HCT116 (cell line): ENCODE results near the gene KCNJ1. TPM values are rescaled to one million over a fixed set of nuclear protein-coding genes. Genes with fewer than 3 reads are reported as not detected.

Experiments
- ATAC-seq: fragments of 200-7000 bp; cut with Tn5 transposase; 2 replicates; pipeline ENCODE4 v1.9.1; 2020; ENCODE audit warnings: mild to moderate bottlenecking, moderate library complexity
- BruUV-seq: library from RNA; stranded (reverse); fragments of 400-500 nt; replicated peaks from 2 replicates; lab custom pipeline; 2021; lab: Mats Ljungman, UMichigan
- CTCF ChIA-PET: fragments of 300-600 bp; sonication (Branson Sonifier 250); formaldehyde crosslinking; loops from one replicate; lab custom pipeline; 2021; ENCODE audit warnings: antibody characterized with exemption; lab: Charles Lee
- POLR2A ChIA-PET: fragments of 300-600, 350-600 bp; sonication (Branson Sonifier 250); formaldehyde crosslinking; loops from one replicate; lab custom pipeline; 2021; ENCODE audit warnings: antibody characterized with exemption; lab: Charles Lee
- RAD21 ChIA-PET, 2 experiments: fragments of 300-600 bp; sonication (Branson Sonifier 250); formaldehyde crosslinking; loops; one replicate each; lab custom pipeline; 2023; ENCODE audit warnings: low total read pairs in 2 of 2; ENCODE audit not compliant: uncharacterized antibody in 2 of 2, unreplicated experiment in 2 of 2, low non-redundant PET in 1 of 2; lab: Charles Lee
- DNase-seq: peaks from one replicate; pipeline ENCODE4 v3.0.0-alpha.2; 2010; ENCODE audit warnings: low read depth, low spot score
- H2AFZ ChIP-seq: fragments of 200-600 bp; shearing (Covaris generic), sonication (generic); 2 replicates; pipeline ENCODE4 v1.6.1; 2017; ENCODE audit warnings: low read depth, mixed run types, mixed read lengths, antibody characterized with exemption, low read length; ENCODE audit not compliant: poor library complexity, severe bottlenecking
- H3K27ac ChIP-seq: 2 replicates; pipeline ENCODE4 v1.5.1; 2012; ENCODE audit warnings: low read depth, low read length
- H3K27me3 ChIP-seq: fragments of 200-600 bp; sonication (generic); 2 replicates; pipeline ENCODE4 v1.6.1; 2016; ENCODE audit warnings: mixed run types, low read length, mixed read lengths; ENCODE audit not compliant: insufficient read depth
- H3K36me3 ChIP-seq, 2 experiments: fragments of 200-500 bp in 1 of 2; fragments of 200-600 bp in 1 of 2; sonication (Bioruptor generic) in 1 of 2; sonication (generic) in 1 of 2; 2 replicates each; pipeline versions ENCODE4 v1.5.1 to v1.6.1; 2014 to 2016; ENCODE audit warnings: low read length in 2 of 2, inconsistent platforms in 1 of 2, mixed read lengths in 1 of 2, mixed run types in 1 of 2; ENCODE audit not compliant: insufficient read depth in 2 of 2, control insufficient read depth in 1 of 2
- H3K4me1 ChIP-seq, 2 experiments: fragments of 200-600 bp in 1 of 2; sonication (generic) in 1 of 2; 2 replicates each; pipeline versions ENCODE4 v1.5.1 to v1.6.1; 2012 to 2017; ENCODE audit warnings: low read length in 2 of 2, inconsistent platforms in 1 of 2, mild to moderate bottlenecking in 1 of 2, mixed read lengths in 1 of 2, mixed run types in 1 of 2, moderate library complexity in 1 of 2; ENCODE audit not compliant: insufficient read depth in 2 of 2, control insufficient read depth in 1 of 2
- H3K4me2 ChIP-seq: fragments of 200-600 bp; sonication (generic); 2 replicates; pipeline ENCODE4 v1.6.1; 2017; ENCODE audit warnings: mixed run types, low read length, mixed read lengths
- H3K4me3 ChIP-seq, 2 experiments: fragments of 200-600 bp in 1 of 2; sonication (generic) in 1 of 2; replicated peaks in 1 of 2; 2 replicates each; pipeline ENCODE4 v1.5.1; 2011 to 2016; ENCODE audit warnings: low read length in 2 of 2, control low read depth in 1 of 2, low read depth in 1 of 2, mild to moderate bottlenecking in 1 of 2, mixed read lengths in 1 of 2, mixed run types in 1 of 2
- H3K79me2 ChIP-seq: fragments of 200-600 bp; sonication (generic); 2 replicates; pipeline ENCODE4 v1.6.1; 2017; ENCODE audit warnings: mild to moderate bottlenecking, mixed run types, low read length, moderate library complexity, mixed read lengths; ENCODE audit not compliant: insufficient read depth
- H3K9ac ChIP-seq: fragments of 200-600 bp; sonication (generic); 2 replicates; pipeline ENCODE4 v1.6.1; 2016; ENCODE audit warnings: low read length, mixed read lengths
- H3K9me2 ChIP-seq: fragments of 200-600 bp; sonication (generic), shearing (Covaris generic); 2 replicates; pipeline ENCODE4 v1.6.1; 2017; ENCODE audit warnings: mixed run types, mild to moderate bottlenecking, moderate library complexity; ENCODE audit not compliant: insufficient read depth
- H3K9me3 ChIP-seq, 2 experiments: fragments of 200-500 bp in 1 of 2; fragments of 200-600 bp in 1 of 2; sonication (Bioruptor generic) in 1 of 2; sonication (generic) in 1 of 2; 2 replicates each; pipeline ENCODE4 v1.6.1; 2014 to 2017; ENCODE audit warnings: low read length in 2 of 2, mixed read lengths in 2 of 2, inconsistent platforms in 1 of 2, low read depth in 1 of 2, mild to moderate bottlenecking in 1 of 2, mixed run types in 1 of 2, moderate library complexity in 1 of 2; ENCODE audit not compliant: control insufficient read depth in 1 of 2, insufficient read depth in 1 of 2
- H4K20me1 ChIP-seq: fragments of 200-600 bp; sonication (generic), shearing (Covaris generic); 2 replicates; pipeline ENCODE4 v1.6.1; 2017; ENCODE audit warnings: mixed run types, mild to moderate bottlenecking, moderate library complexity; ENCODE audit not compliant: insufficient read depth
- CBX3 ChIP-seq: IDR thresholded peaks from 2 replicates; pipeline ENCODE4 v1.6.1; 2012; ENCODE audit warnings: low read depth
- CEBPB ChIP-seq: IDR thresholded peaks from 2 replicates; pipeline ENCODE4 v1.6.1; 2012; ENCODE audit warnings: low read depth
- ELF1 ChIP-seq: IDR thresholded peaks from 2 replicates; pipeline ENCODE4 v1.6.1; 2012; ENCODE audit warnings: low read depth, borderline replicate concordance
- EZH2 ChIP-seq: fragments of 200-600 bp; sonication (generic); IDR thresholded peaks from 2 replicates; pipeline ENCODE4 v1.6.1; 2017; ENCODE audit warnings: antibody characterized with exemption, mixed run types
- FOSL1 ChIP-seq: IDR thresholded peaks from 2 replicates; pipeline ENCODE4 v1.6.1; 2012; ENCODE audit warnings: low read depth
- POLR2A ChIP-seq: IDR thresholded peaks from 2 replicates; pipeline ENCODE4 v1.7.0; 2011; ENCODE audit warnings: borderline replicate concordance; ENCODE audit not compliant: insufficient read depth, insufficient read length; ENCODE audit errors: extremely low read depth
- POLR2AphosphoS5 ChIP-seq: IDR thresholded peaks from 2 replicates; pipeline ENCODE4 v1.6.1; 2011; ENCODE audit warnings: mild to moderate bottlenecking, low read depth, low read length, moderate library complexity
- RAD21 ChIP-seq: IDR thresholded peaks from 2 replicates; pipeline ENCODE4 v1.6.1; 2012; ENCODE audit warnings: low read depth, mild to moderate bottlenecking
- SIN3A ChIP-seq: IDR thresholded peaks from 2 replicates; pipeline ENCODE4 v1.6.1; 2012; ENCODE audit warnings: low read depth
- SP1 ChIP-seq: IDR thresholded peaks from 2 replicates; pipeline ENCODE4 v1.6.1; 2012; ENCODE audit warnings: low read depth
- TCF7L2 ChIP-seq: IDR thresholded peaks from 2 replicates; pipeline ENCODE4 v1.7.0; 2011; ENCODE audit warnings: borderline replicate concordance, inconsistent platforms; ENCODE audit not compliant: insufficient read depth, insufficient read length; ENCODE audit errors: extremely low read depth
- ZFX ChIP-seq: fragments of 450-650 bp; IDR thresholded peaks from 2 replicates; pipeline ENCODE4 v1.6.1; 2017
- ZNF274 ChIP-seq: fragments of 200-500 bp; sonication (Bioruptor generic); IDR thresholded peaks from 2 replicates; pipeline ENCODE4 v1.6.1; 2014; ENCODE audit warnings: mild to moderate bottlenecking, low read depth, low read length, inconsistent platforms
- intact Hi-C: fragments of 100-400 bp; cut with micrococcal nuclease; formaldehyde crosslinking; loops from 2 replicates; pipeline ENCODE4 v1.10.0; 2022
- total RNA-seq: library from RNA; stranded (reverse); gene quantifications from one replicate; pipeline ENCODE4 v1.2.1, GENCODE V29; 2021; ENCODE audit not compliant: unreplicated experiment
- TF ChIP-seq, protein P1 (sequence below): IDR thresholded peaks from 2 replicates; pipeline ENCODE4 v1.6.1; 2011; ENCODE audit warnings: mild to moderate bottlenecking, low read length, moderate library complexity; ENCODE audit not compliant: insufficient replicate concordance; ENCODE audit errors: extremely low read depth
- TF ChIP-seq, protein P2 (sequence below), 3 experiments: fragments of 200-600 bp in 1 of 3; sonication (generic) in 1 of 3; IDR thresholded peaks in 2 of 3; conservative IDR thresholded peaks in 1 of 3; 2 replicates each; pipeline ENCODE4 v1.5.1; 2012 to 2017; ENCODE audit warnings: low read depth in 2 of 3, low read length in 2 of 3, antibody characterized with exemption in 1 of 3, borderline replicate concordance in 1 of 3, control low read depth in 1 of 3, mild to moderate bottlenecking in 1 of 3, mixed read lengths in 1 of 3, mixed run types in 1 of 3, moderate library complexity in 1 of 3; ENCODE audit not compliant: insufficient read depth in 1 of 3
- TF ChIP-seq, protein P3 (sequence below): IDR thresholded peaks from 2 replicates; pipeline ENCODE4 v1.6.1; 2012
- TF ChIP-seq, protein P4 (sequence below): IDR thresholded peaks from 2 replicates; pipeline ENCODE4 v1.6.1; 2012; ENCODE audit warnings: low read depth
- TF ChIP-seq, protein P5 (sequence below): IDR thresholded peaks from 2 replicates; pipeline ENCODE4 v1.6.1; 2012

The KCNJ1 gene
- total RNA-seq, 1 experiment from 2014 or later, result 0.15 TPM

DNA sequence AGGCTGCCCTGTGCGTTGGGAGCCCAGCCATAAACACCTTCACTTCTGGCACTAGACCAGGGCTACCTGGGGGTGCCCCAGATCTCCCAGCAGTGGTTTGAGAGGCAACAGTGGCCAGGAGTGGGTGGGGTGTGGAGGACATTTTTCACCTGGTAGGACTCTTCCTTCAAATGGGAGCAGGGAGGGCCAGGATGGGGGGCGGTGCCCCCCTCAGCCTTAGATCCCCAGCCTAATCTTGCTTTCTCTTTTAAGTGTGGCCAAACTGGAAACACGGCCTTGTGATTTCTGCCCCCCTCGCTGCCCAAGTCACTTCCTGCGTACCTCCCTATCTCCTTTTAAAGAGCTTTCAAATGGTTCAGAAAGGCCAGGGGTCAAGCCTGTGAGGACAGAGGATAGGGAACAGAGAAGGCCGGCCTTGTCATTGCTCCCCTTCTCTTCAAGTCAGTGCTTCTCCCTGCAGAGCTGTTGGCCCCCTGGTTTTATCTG lies 24.9 kb upstream of the KCNJ1 start:
- Histone ChIP-seq H3K27me3 (no peaks in the 10 kb centered on the region), H3K9ac (no peak overlapping the region), H3K4me2 (0 out of 2 replicates have a peak overlapping the region, but pooled peaks have one; percentile 97), H3K9me3 (no peaks in the 10 kb centered on the region), H3K4me3 (no peak overlapping the region), H3K4me1 (peaks cover 9 to 18% of the 10 kb centered on the region in 2 experiments; a peak in 3 of 4 replicates), H3K79me2 (no peaks in the 10 kb centered on the region), H3K9me2 (no peaks in the 10 kb centered on the region), H2AFZ (no peak overlapping the region), H4K20me1 (no peaks in the 10 kb centered on the region), H3K27ac (no peak overlapping the region), H3K36me3 (no peaks in the 10 kb centered on the region)
- intact Hi-C loops, result no loop called here
- ChIA-PET RAD21 (no interaction called here), CTCF (interaction anchor here (0.9 to 3.9 kb wide), 4 partner anchors 14 to 65 kb away, joined by 3 to 22 read pairs (median 5); no protein-coding TSS in a partner anchor), POLR2A (interaction anchor here (1.4 to 3.0 kb wide), 2 partner anchors 14 to 16 kb away, joined by 7 to 14 read pairs; no protein-coding TSS in a partner anchor)
- ATAC-seq, result no peak
- no peak for DNase-seq
- no TSS peak for BruUV-seq
- TF ChIP-seq, protein P1, sequence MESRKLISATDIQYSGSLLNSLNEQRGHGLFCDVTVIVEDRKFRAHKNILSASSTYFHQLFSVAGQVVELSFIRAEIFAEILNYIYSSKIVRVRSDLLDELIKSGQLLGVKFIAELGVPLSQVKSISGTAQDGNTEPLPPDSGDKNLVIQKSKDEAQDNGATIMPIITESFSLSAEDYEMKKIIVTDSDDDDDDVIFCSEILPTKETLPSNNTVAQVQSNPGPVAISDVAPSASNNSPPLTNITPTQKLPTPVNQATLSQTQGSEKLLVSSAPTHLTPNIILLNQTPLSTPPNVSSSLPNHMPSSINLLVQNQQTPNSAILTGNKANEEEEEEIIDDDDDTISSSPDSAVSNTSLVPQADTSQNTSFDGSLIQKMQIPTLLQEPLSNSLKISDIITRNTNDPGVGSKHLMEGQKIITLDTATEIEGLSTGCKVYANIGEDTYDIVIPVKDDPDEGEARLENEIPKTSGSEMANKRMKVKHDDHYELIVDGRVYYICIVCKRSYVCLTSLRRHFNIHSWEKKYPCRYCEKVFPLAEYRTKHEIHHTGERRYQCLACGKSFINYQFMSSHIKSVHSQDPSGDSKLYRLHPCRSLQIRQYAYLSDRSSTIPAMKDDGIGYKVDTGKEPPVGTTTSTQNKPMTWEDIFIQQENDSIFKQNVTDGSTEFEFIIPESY, result no peak
- no peak for TF ChIP-seq CEBPB
- no peak for TF ChIP-seq ZNF274
- TF ChIP-seq POLR2AphosphoS5, result no peak
- no peak for TF ChIP-seq EZH2
- TF ChIP-seq CBX3, result no peak
- TF ChIP-seq, protein P2, sequence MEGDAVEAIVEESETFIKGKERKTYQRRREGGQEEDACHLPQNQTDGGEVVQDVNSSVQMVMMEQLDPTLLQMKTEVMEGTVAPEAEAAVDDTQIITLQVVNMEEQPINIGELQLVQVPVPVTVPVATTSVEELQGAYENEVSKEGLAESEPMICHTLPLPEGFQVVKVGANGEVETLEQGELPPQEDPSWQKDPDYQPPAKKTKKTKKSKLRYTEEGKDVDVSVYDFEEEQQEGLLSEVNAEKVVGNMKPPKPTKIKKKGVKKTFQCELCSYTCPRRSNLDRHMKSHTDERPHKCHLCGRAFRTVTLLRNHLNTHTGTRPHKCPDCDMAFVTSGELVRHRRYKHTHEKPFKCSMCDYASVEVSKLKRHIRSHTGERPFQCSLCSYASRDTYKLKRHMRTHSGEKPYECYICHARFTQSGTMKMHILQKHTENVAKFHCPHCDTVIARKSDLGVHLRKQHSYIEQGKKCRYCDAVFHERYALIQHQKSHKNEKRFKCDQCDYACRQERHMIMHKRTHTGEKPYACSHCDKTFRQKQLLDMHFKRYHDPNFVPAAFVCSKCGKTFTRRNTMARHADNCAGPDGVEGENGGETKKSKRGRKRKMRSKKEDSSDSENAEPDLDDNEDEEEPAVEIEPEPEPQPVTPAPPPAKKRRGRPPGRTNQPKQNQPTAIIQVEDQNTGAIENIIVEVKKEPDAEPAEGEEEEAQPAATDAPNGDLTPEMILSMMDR (IDR thresholded peaks at IDR 0.05 in 2 of 3, conservative IDR thresholded peaks at IDR 0.05 in 1 of 3; ENCODE audit: borderline replicate concordance in 1 of 3, insufficient read depth in 1 of 3, low read depth in 2 of 3, low read length in 2 of 3), result no peak
- TF ChIP-seq POLR2A, result no peak
- TF ChIP-seq ELF1, result no peak
- TF ChIP-seq, protein P3, sequence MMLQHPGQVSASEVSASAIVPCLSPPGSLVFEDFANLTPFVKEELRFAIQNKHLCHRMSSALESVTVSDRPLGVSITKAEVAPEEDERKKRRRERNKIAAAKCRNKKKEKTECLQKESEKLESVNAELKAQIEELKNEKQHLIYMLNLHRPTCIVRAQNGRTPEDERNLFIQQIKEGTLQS, result no peak
- TF ChIP-seq, protein P4, sequence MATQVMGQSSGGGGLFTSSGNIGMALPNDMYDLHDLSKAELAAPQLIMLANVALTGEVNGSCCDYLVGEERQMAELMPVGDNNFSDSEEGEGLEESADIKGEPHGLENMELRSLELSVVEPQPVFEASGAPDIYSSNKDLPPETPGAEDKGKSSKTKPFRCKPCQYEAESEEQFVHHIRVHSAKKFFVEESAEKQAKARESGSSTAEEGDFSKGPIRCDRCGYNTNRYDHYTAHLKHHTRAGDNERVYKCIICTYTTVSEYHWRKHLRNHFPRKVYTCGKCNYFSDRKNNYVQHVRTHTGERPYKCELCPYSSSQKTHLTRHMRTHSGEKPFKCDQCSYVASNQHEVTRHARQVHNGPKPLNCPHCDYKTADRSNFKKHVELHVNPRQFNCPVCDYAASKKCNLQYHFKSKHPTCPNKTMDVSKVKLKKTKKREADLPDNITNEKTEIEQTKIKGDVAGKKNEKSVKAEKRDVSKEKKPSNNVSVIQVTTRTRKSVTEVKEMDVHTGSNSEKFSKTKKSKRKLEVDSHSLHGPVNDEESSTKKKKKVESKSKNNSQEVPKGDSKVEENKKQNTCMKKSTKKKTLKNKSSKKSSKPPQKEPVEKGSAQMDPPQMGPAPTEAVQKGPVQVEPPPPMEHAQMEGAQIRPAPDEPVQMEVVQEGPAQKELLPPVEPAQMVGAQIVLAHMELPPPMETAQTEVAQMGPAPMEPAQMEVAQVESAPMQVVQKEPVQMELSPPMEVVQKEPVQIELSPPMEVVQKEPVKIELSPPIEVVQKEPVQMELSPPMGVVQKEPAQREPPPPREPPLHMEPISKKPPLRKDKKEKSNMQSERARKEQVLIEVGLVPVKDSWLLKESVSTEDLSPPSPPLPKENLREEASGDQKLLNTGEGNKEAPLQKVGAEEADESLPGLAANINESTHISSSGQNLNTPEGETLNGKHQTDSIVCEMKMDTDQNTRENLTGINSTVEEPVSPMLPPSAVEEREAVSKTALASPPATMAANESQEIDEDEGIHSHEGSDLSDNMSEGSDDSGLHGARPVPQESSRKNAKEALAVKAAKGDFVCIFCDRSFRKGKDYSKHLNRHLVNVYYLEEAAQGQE, result no peak
- TF ChIP-seq RAD21, result no peak
- TF ChIP-seq SIN3A, result no peak
- TF ChIP-seq ZFX, result no peak
- no peak for TF ChIP-seq SP1
- no peak for TF ChIP-seq TCF7L2
- TF ChIP-seq, protein P5, sequence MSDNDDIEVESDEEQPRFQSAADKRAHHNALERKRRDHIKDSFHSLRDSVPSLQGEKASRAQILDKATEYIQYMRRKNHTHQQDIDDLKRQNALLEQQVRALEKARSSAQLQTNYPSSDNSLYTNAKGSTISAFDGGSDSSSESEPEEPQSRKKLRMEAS, result no peak
- no peak for TF ChIP-seq FOSL1
